CD4-positive, alpha-beta memory T cell (primary cell): ENCODE results near the gene ITGB2. TPM values are rescaled to one million over a fixed set of nuclear protein-coding genes. Genes with fewer than 3 reads are reported as not detected.
A peak's percentile ranks its signal among the peaks of the same experiment; 100 is the strongest.

ENCODE experiments used
- CTCF ChIA-PET: fragments of 350-600 bp; sonication (Branson Sonifier 250); formaldehyde crosslinking; loops from one replicate; lab custom pipeline; 2021; ENCODE audit warnings: inconsistent platforms; ENCODE audit not compliant: partially characterized antibody; lab: Charles Lee
- POLR2A ChIA-PET: fragments of 350-600 bp; sonication (Branson Sonifier 250); formaldehyde crosslinking; loops from one replicate; lab custom pipeline; 2021; ENCODE audit not compliant: partially characterized antibody; lab: Charles Lee
- DNase-seq, 5 donors: peaks; one replicate each; pipeline versions ENCODE4 v3.0.0 to v3.0.0-alpha.2; 2020 to 2022; ENCODE audit warnings: mixed read lengths in 1 of 5
- H3K27ac ChIP-seq: one replicate; pipeline ENCODE4 v1.7.0; 2013; ENCODE audit warnings: low read depth, low read length
- H3K27me3 ChIP-seq: 2 replicates; pipeline ENCODE4 v1.7.0; 2013; ENCODE audit warnings: mild to moderate bottlenecking, low read length, moderate library complexity; ENCODE audit not compliant: insufficient read depth
- H3K36me3 ChIP-seq: 2 replicates; pipeline ENCODE4 v1.7.0; 2013; ENCODE audit warnings: mild to moderate bottlenecking, low read length, moderate library complexity; ENCODE audit not compliant: insufficient read depth
- H3K4me1 ChIP-seq: 2 replicates; pipeline ENCODE4 v1.7.0; 2013; ENCODE audit warnings: mild to moderate bottlenecking, low read length, moderate library complexity; ENCODE audit not compliant: insufficient read depth
- H3K4me3 ChIP-seq, 2 donors: one replicate each; pipeline ENCODE4 v1.7.0; 2013; ENCODE audit warnings: low read length in 2 of 2, mild to moderate bottlenecking in 1 of 2
- H3K9me3 ChIP-seq, 2 donors: one replicate each; pipeline ENCODE4 v1.7.0; 2013; ENCODE audit warnings: low read length in 2 of 2, control low read depth in 1 of 2; ENCODE audit not compliant: control insufficient read depth in 1 of 2
- H3K27ac Mint-ChIP-seq, 7 donors: one replicate each; pipeline ENCODE4 v1.8.0; 2020 to 2021; ENCODE audit warnings: mixed read lengths in 7 of 7, mild to moderate bottlenecking in 6 of 7, inconsistent platforms in 3 of 7, moderate library complexity in 3 of 7
- H3K27me3 Mint-ChIP-seq, 2 donors: one replicate each; pipeline ENCODE4 v1.8.0; 2020 to 2021; ENCODE audit warnings: mixed read lengths in 2 of 2
- H3K36me3 Mint-ChIP-seq, 2 donors: one replicate each; pipeline ENCODE4 v1.8.0; 2020 to 2021; ENCODE audit warnings: mixed read lengths in 2 of 2, inconsistent platforms in 1 of 2, mild to moderate bottlenecking in 1 of 2
- H3K4me1 Mint-ChIP-seq, 4 donors: one replicate each; pipeline ENCODE4 v1.8.0; 2020 to 2021; ENCODE audit warnings: mixed read lengths in 4 of 4, mild to moderate bottlenecking in 1 of 4
- H3K4me3 Mint-ChIP-seq, 8 donors: one replicate each; pipeline ENCODE4 v1.8.0; 2020 to 2021; ENCODE audit warnings: mixed read lengths in 8 of 8, mild to moderate bottlenecking in 7 of 8, moderate library complexity in 6 of 8, inconsistent platforms in 3 of 8
- H3K9me3 Mint-ChIP-seq, 8 donors: one replicate each; pipeline ENCODE4 v1.8.0; 2020 to 2021; ENCODE audit warnings: mixed read lengths in 8 of 8, mild to moderate bottlenecking in 5 of 8, inconsistent platforms in 3 of 8, moderate library complexity in 1 of 8
- intact Hi-C: fragments of 100-400 bp; cut with micrococcal nuclease; formaldehyde crosslinking; loops from one replicate; pipeline ENCODE4 v1.15.1; 2023
- polyA plus RNA-seq, 2 donors: library from polyadenylated mRNA; unstranded; fragments of 300-500 nt; fragmentation: Illumina TruSeq; gene quantifications; one replicate each; pipeline ENCODE4 v1.2.3, GENCODE V29; 2021
- total RNA-seq, 2 experiments: library from RNA; stranded (reverse); gene quantifications; one replicate each; pipeline ENCODE4 v1.2.3, GENCODE V29; 2021

Gene ITGB2
- total and polyA plus RNA-seq, 4 experiments from 2014 or later = 278 to 575 (median 414) TPM

DNA sequence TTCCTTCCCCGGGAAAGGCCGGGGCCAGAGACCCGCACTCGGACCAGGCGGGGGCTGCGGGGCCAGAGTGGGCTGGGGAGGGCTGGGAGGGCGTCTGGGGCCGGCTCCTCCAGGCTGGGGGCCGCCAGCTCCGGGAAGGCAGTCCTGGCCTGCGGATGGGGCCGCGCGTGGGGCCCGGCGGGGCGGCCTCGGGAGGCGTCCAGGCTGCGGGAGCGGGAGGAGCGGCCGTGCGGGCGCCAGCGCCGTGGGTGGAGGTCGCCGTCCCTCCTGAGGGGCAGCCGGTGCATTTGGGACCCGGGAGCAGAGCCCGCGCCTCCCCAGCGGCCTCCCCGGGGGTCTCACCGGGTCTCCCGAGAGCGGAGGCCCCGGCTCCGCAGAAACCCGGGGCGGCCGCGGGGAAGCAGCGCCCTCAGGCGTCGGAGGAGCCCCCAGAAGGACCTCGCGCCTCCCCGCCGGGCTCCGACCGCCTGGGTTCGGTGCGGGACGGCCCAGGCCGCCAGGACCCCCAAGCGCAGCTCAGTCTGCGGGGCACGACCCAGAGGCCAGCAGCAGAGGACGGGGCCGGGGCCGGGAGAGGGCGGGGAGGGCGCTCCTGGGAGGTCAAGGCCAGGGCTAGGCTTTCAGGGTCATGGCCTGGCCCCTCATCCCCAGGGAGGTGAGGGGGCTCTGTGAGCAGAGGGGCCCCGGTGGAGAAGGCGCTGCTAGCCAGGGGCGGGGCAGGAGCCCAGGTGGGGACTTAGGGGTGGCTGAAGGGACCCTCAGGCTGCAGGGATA lies 11.9 kb upstream of the ITGB2 start:
- Mint-ChIP-seq H3K27ac (peak overlapping the region in 1 of 7 donors; percentile 95), H3K4me3 (peak overlapping the region in 6 of 8 donors; percentile 30 to 91 (median 80)), H3K9me3 (peaks cover 0 to 3% (median 0%) of the 10 kb centered on the region in 8 donors), H3K36me3 (peaks cover 0 to 12% of the 10 kb centered on the region in 2 donors), H3K4me1 (peaks cover 20 to 42% (median 33%) of the 10 kb centered on the region in 4 donors), H3K27me3 (no peaks in the 10 kb centered on the region)
- peak; percentile 61 to 80 (median 68) for DNase-seq
- Histone ChIP-seq H3K27me3 (no peaks in the 10 kb centered on the region), H3K4me1 (peaks cover 46% of the 10 kb centered on the region), H3K4me3 (peak overlapping the region; percentile 23 to 57), H3K36me3 (no peaks in the 10 kb centered on the region), H3K27ac (peak overlapping the region; percentile 84), H3K9me3 (no peaks in the 10 kb centered on the region)
- POLR2A ChIA-PET = interaction anchor here (0.7 to 13.0 kb wide), 12 partner anchors 9 to 131 kb away, joined by 4 to 756 read pairs (median 7); partner anchors contain the start of genes ITGB2, PTTG1IP and UBE2G2
- CTCF ChIA-PET = interaction anchor here (0.7 to 12.7 kb wide), 16 partner anchors 11 to 205 kb away, joined by 3 to 253 read pairs (median 6); partner anchors contain the start of genes ITGB2, PTTG1IP and UBE2G2
- intact Hi-C loops = loop anchor here (1.0 to 2.0 kb wide), 3 partner anchors 40 to 422 kb away; partner anchors contain the start of gene UBE2G2

DNA sequence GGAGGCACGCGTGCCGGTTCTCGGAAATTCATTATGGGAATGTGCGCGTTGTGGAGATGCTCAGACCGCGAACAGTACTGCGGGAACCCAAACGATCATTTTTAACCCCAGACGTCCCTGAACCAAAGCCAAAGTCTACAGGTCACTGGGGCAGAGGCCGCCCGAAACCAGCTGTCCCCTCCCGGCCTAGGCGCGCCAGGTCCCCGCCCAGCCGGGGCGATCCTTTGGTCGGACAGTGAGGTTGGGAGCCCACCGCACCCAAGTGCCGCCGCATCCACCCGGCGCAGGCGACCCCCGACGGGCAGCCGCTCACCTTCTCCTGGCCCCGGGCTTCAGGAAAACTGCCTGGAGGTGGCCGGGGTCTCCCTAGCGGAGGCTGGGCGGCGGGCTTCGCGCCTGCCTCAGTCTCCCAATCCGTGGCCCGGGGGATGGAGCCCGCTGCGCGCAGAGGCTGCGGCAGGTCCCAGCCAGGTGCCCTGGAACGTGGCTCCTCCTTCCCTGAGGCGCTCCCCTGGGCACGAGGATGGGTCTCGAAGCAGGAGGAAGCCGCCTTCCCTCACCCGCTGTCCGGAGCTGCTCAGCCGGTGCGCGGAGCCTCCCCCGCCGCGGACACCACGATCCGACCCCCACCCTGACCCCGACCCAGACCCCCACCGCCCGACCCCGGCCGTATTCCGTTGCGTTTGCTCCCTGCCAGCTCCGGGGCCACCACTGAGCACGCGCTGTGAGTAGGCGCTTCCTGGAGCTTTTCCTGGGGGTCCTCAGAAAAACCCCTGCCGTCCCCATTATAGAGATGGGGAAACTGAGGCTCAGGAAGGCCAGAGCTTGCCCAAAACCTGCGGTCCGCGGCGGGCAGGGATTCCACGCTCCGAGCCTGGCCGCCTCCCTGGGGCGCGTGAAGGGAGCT lies 11.1 kb upstream of the ITGB2 start:
- intact Hi-C loops = loop anchor here (1.0 to 2.0 kb wide), 4 partner anchors 39 to 421 kb away; partner anchors contain the start of gene UBE2G2
- H3K27me3 Mint-ChIP-seq = no peaks in the 10 kb centered on the region
- H3K9me3 ChIP-seq = no peaks in the 10 kb centered on the region
- DNase-seq = peak in 1 of 5 donors; percentile 23
- ChIA-PET POLR2A (interaction anchor here (0.7 to 13.0 kb wide), 16 partner anchors 8 to 384 kb away, joined by 3 to 756 read pairs (median 6); partner anchors contain the start of genes ITGB2, KRTAP12-4, PTTG1IP and SLX9), CTCF (interaction anchor here (0.7 to 12.7 kb wide), 15 partner anchors 11 to 138 kb away, joined by 3 to 253 read pairs (median 7); partner anchors contain the start of genes ITGB2, PTTG1IP and UBE2G2)
- H3K27ac Mint-ChIP-seq = peak overlapping the region; percentile 88 to 96 (median 95)
- H3K4me3 Mint-ChIP-seq = peak overlapping the region; percentile 85 to 93 (median 92)
- H3K9me3 Mint-ChIP-seq = peaks cover 0 to 3% (median 0%) of the 10 kb centered on the region in 8 donors
- no peaks in the 10 kb centered on the region for H3K27me3 ChIP-seq
- H3K4me3 ChIP-seq = peak overlapping the region; percentile 43 to 57
- no peaks in the 10 kb centered on the region for H3K36me3 ChIP-seq
- H3K27ac ChIP-seq = peak overlapping the region; percentile 84
- H3K4me1 ChIP-seq = peaks cover 53% of the 10 kb centered on the region
- H3K4me1 Mint-ChIP-seq = peaks cover 26 to 50% (median 39%) of the 10 kb centered on the region in 4 donors
- H3K36me3 Mint-ChIP-seq = peaks cover 0 to 16% of the 10 kb centered on the region in 2 donors

DNA sequence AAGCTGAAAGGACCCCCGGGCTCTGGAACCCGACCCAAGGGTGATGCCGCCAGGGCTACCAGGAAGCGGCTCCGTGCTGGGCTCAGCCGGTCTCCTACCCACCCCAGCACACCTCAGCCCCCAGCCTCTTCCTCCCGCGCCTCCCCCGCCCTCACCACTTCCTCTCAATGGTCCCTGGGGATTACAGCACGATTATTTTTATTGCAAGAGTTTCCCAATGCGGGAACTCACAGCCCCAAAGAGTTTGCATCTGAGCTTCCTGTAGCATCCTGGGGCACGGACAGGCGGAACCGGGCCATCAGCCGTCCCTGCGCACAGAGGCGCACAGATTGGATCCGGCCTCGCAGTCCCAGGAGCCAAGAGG lies 10.4 kb upstream of the ITGB2 start:
- Histone ChIP-seq H3K4me1 (peaks cover 59% of the 10 kb centered on the region), H3K36me3 (no peaks in the 10 kb centered on the region), H3K27ac (peak overlapping the region; percentile 84), H3K27me3 (no peaks in the 10 kb centered on the region), H3K9me3 (no peaks in the 10 kb centered on the region), H3K4me3 (peak overlapping the region; percentile 43 to 57)
- ChIA-PET POLR2A (interaction anchor here (1.0 to 13.0 kb wide), 11 partner anchors 9 to 384 kb away, joined by 3 to 756 read pairs (median 7); partner anchors contain the start of genes ITGB2, KRTAP12-4, PTTG1IP and SLX9), CTCF (interaction anchor here (1.2 to 12.7 kb wide), 8 partner anchors 10 to 138 kb away, joined by 4 to 253 read pairs (median 13); partner anchors contain the start of genes ITGB2 and UBE2G2)
- peaks cover 31 to 57% (median 46%) of the 10 kb centered on the region in 4 donors for H3K4me1 Mint-ChIP-seq
- H3K9me3 Mint-ChIP-seq = peaks cover 0 to 3% (median 0%) of the 10 kb centered on the region in 8 donors
- peak overlapping the region; percentile 88 to 96 (median 95) for H3K27ac Mint-ChIP-seq
- H3K4me3 Mint-ChIP-seq = peak overlapping the region; percentile 85 to 93 (median 92)
- peak in 2 of 5 donors; percentile 29 to 42 for DNase-seq
- H3K27me3 Mint-ChIP-seq = no peaks in the 10 kb centered on the region
- intact Hi-C loops = loop anchor here (1.0 kb wide), 1 partner anchor 56 kb away; no protein-coding TSS in a partner anchor
- H3K36me3 Mint-ChIP-seq = peaks cover 0 to 20% of the 10 kb centered on the region in 2 donors

DNA sequence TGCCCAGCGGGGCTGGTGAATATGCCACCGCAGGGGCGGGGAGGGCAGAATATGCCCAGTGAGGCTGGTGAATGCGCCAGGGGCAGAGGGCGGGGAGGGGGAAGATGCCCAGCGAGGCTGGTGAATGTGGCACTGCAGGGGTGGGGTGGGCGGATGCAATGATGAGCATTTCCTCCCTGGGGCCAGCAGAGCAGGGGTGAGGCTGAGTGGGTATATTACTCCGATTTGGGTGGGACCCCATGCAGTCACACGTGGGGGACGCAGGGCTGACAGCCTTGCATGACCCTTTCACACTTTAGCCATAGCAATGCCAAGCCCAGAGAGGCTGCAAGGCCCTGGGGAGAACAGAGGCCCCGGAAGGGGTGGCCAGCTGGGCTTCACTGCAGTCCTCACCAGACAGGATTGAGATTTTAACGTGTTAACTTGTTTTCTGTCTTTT lies 9.9 kb upstream of the ITGB2 start:
- POLR2A ChIA-PET = interaction anchor here (1.3 to 13.0 kb wide), 10 partner anchors 10 to 383 kb away, joined by 3 to 756 read pairs (median 8); partner anchors contain the start of genes ITGB2, PTTG1IP, SLX9 and SUMO3
- intact Hi-C loops = loop anchor here (1.0 kb wide), 1 partner anchor 19 kb away; no protein-coding TSS in a partner anchor

DNA sequence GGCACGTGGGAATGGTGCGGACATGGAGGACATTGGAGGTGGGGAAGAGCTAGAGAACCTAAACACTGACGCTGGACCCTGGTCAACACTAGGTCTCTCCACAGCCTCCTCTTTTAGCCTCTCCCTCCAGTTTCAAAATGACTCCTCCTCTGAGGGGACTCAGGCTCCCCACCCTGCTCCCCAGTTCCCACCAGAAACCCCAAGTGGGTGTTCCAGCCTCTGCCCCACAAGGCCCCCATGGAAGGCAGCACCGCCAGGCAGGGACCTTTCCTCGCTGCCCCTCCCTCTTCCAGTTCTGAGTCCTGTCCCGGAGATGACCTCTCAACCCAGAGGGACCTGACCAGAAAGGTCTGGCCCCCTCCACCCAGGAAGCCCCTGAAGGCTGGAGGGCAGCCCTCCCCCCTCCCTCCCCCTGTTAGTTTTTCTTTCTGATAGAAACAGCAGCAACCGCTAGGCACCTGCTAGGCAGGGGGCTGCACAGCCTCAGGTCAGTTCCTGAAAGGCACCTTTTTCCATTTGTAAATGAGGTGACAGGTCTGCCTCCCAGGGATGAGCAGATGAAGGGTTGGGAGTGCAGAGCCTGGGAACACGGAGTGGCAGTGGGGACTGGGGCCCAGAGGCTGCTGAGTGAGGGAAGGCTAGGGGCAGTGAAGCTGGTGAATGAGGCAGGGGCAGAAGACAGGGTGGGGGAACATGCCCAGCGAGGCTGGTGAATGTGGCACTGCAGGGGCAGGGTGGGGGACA lies 9.3 kb upstream of the ITGB2 start:
- ChIA-PET CTCF (interaction anchor here (1.0 to 12.7 kb wide), 5 partner anchors 16 to 130 kb away, joined by 4 to 253 read pairs (median 86); partner anchors contain the start of gene UBE2G2), POLR2A (interaction anchor here (2.0 to 13.0 kb wide), 5 partner anchors 11 to 128 kb away, joined by 7 to 756 read pairs (median 173); partner anchors contain the start of genes ITGB2, PTTG1IP and UBE2G2)
- no peaks in the 10 kb centered on the region for H3K36me3 ChIP-seq
- H3K9me3 Mint-ChIP-seq = peaks cover 0 to 3% (median 0%) of the 10 kb centered on the region in 8 donors
- peak overlapping the region; percentile 85 to 93 (median 92) for H3K4me3 Mint-ChIP-seq
- H3K4me1 Mint-ChIP-seq = peaks cover 38 to 66% (median 55%) of the 10 kb centered on the region in 4 donors
- H3K36me3 Mint-ChIP-seq = peaks cover 0 to 20% of the 10 kb centered on the region in 2 donors
- no peaks in the 10 kb centered on the region for H3K27me3 Mint-ChIP-seq
- H3K9me3 ChIP-seq = no peaks in the 10 kb centered on the region
- H3K27me3 ChIP-seq = no peaks in the 10 kb centered on the region
- peak overlapping the region; percentile 89 to 96 (median 95) for H3K27ac Mint-ChIP-seq
- peak overlapping the region; percentile 84 for H3K27ac ChIP-seq
- peak overlapping the region in 1 of 2 donors; percentile 57 for H3K4me3 ChIP-seq
- H3K4me1 ChIP-seq = peaks cover 69% of the 10 kb centered on the region
- intact Hi-C loops = loop anchor here (1.0 kb wide), 1 partner anchor 19 kb away; no protein-coding TSS in a partner anchor
- DNase-seq = no peak

More for the DNA sequence above, 9.9 kb upstream of the ITGB2 start:
- Histone ChIP-seq H3K27me3 (no peaks in the 10 kb centered on the region), H3K9me3 (no peaks in the 10 kb centered on the region), H3K36me3 (no peaks in the 10 kb centered on the region), H3K4me1 (peaks cover 63% of the 10 kb centered on the region), H3K4me3 (peak overlapping the region; percentile 43 to 57), H3K27ac (peak overlapping the region; percentile 84)
- peaks cover 32 to 60% (median 49%) of the 10 kb centered on the region in 4 donors for H3K4me1 Mint-ChIP-seq
- peak; percentile 63 to 88 (median 67) for DNase-seq
- H3K36me3 Mint-ChIP-seq = peaks cover 0 to 20% of the 10 kb centered on the region in 2 donors
- peak overlapping the region; percentile 87 to 96 (median 95) for H3K27ac Mint-ChIP-seq
- CTCF ChIA-PET = interaction anchor here (1.2 to 12.7 kb wide), 8 partner anchors 9 to 137 kb away, joined by 4 to 253 read pairs (median 13); partner anchors contain the start of genes ITGB2 and UBE2G2
- H3K4me3 Mint-ChIP-seq = peak overlapping the region; percentile 85 to 93 (median 92)
- H3K9me3 Mint-ChIP-seq = peaks cover 0 to 3% (median 0%) of the 10 kb centered on the region in 8 donors
- no peaks in the 10 kb centered on the region for H3K27me3 Mint-ChIP-seq
